Activated CD4-positive, CD25-positive, alpha-beta regulatory T cell treated with anti-CD3 and anti-CD28 coated beads, Interleukin-2, amount 50 U/mL, for 24 hours (primary cell): Measurements from ENCODE around the gene HLCS.

ENCODE experiments used
- ATAC-seq, 2 donors: fragments of 150-1000 bp; cut with Tn5 transposase; one replicate each; pipeline ENCODE4 v1.10.0; 2021; ENCODE audit warnings: mild to moderate bottlenecking in 1 of 2, moderate library complexity in 1 of 2

The HLCS gene

DNA sequence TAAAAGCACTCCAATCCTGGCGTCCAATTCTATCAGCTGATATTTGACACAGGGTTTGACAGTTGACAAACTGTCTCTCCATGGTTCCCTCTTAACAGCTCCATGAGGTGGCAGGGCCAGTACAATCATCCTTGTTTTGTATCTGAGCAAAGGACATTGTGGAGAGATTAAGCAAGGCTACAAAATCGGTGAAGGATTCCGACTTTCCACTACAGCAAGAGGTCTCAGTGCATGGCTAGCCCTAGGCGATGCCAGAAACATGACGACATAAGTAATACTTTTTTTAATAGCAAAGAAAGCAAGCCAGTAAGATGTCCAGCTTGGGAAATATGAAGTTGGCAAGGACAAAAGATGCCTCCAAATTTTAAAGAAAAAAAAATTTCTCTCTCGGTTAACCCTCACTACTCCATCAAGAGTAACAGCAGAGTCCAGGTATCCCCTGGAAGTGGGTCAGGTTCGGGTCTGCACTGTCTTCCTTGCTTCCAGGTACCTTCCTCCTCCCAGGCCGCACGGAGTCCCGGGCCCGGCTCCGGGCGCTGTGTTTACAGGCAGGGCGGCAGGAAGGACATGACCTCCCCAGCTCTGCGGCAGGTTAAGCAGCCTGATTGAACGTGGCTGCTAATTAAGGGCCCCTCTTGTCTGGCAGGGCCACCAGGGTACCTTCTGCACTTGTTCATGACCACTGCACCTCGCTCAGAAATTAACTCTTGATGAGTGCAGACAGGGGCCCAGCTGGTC is 161.4 kb downstream of the HLCS start:
- ATAC-seq: no peak

DNA sequence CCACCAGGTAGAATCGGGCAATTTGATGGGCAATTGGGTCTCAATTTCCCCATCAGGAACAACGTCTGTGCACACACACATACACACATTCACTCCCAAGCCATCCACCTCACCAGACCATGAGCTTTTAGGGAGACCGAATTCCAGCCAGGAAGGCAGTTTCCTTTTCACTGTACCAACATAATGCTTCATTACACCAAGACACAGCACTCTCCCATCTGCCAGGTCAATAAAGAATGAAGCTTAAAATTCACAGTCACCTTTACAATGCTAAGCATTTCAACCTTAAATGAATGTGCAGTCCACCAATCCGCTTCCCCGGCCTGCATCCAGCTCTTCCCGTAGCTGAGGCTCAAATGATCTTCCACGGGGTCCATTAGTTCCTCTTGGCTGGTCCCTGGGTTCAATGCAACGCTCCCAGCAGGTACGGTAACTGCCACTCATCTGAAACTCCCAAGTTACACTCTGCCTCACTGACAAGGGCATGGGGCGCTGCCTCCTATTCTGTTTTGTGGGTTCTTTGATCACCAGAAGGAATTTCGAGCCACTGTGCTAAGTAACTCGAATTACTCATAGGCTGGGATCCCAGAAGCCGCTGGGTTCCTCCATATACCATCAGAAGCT is 162.5 kb downstream of the HLCS start:
- no peak for ATAC-seq

- no peak for ATAC-seq
These were observed 163.3 kb downstream of the HLCS start for GRCh38 chr21:36803051-36803645.

GRCh38 chr21:36800734-36801133 is 165.7 kb downstream of the HLCS start:
- no peak for ATAC-seq

GRCh38 chr21:36799869-36800268 is 166.6 kb downstream of the HLCS start:
- ATAC-seq: no peak

DNA sequence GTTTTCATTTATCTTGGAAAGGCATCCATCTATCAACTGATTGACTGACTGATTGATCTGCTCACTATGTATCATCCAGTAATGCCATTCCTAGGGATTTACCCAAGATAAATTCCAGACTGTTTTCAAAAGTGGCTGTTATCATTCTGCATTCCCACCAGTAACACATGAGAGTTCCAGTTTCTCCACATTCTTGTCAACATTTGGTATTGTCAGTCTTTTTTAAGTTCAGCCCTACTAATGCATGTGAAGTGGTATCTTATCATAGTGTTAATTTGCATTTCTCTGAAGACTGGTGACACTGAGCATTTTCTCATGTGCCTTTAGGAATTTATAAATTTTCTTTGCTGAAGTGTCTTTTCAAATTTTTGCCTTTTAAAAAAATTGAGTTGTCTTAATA is 168.0 kb downstream of the HLCS start:
- no peak for ATAC-seq

- ATAC-seq: no peak
These were observed 170.4 kb downstream of the HLCS start for GRCh38 chr21:36796070-36796469.

DNA sequence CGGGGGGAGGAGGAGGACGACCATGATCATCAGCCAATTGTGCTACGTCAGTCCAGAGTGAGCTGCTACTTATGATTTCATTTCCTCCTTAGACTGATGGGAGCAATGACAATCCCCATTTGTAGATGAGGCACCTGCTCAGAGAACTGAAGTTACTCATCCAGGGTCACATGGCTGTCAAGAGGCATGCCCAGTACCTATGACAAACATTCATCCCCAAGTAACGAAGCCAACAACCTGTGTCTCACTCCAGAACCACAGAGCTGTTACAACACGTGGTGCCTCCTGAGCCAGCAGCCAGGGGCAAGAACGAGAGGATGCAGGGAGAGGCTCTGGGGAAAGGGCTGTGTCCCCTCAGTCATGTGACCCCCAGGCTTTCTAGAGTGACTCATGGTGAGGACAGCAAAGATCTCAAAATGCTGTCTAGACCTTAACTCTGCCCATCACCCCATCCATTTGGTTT is 173.9 kb downstream of the HLCS start:
- ATAC-seq: peak; percentile 87 to 88

DNA sequence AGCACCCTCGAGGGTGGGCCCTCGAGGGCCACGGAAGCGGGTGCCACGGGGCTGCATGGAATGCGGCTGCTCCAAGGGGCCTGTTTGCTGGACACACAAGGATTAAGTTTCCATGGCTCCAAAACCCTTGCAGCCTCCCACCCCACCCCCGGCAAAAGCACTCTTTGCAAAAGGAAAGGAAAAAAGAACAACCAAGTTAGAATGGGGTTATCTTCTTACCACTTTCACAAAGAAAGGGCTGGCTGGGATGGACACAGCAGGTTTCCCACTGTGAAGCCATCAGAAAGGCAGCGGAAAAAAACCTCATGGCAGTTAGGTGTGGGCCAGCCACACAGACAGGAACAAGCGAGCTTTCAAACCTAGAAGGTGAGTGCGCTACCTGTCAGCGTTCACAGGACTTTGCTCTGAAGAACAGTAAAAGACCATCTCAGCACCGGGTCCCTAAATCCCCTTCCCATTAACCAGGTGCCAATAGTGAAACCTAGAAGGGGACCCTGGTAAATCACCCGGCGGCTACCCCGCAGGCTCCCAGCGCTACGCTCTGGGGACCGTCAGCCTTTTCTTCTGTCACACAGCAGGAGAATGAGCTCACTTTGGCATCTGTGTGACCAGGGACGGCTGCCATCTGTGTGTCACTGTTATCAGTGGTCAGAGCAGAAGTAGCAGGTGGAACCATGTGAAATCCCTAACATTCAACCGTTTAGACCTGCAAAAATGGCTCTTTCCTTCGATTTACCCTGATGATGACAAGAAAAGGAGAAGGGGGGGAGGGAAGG is 174.6 kb downstream of the HLCS start:
- ATAC-seq: peak in 1 of 2 donors; percentile 14

DNA sequence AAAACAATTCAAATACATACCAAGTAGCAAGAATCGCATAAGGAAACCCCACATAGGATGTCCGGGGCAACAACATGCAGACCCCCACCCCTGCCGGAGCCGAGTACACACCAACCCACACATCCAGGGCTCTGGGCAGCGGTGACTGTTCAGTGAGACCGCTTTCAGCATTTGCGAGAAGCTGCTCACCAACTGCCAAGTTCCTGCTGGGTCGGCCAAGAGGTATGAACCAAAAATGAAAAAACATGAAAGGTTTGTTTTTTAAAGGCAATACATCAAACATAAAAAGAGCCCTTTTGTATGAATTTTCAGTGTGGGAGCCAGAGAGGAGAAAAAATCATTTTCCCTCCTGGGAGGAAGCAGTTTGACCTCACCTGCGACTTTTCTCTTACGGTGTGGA is 175.3 kb downstream of the HLCS start:
- no peak for ATAC-seq

DNA sequence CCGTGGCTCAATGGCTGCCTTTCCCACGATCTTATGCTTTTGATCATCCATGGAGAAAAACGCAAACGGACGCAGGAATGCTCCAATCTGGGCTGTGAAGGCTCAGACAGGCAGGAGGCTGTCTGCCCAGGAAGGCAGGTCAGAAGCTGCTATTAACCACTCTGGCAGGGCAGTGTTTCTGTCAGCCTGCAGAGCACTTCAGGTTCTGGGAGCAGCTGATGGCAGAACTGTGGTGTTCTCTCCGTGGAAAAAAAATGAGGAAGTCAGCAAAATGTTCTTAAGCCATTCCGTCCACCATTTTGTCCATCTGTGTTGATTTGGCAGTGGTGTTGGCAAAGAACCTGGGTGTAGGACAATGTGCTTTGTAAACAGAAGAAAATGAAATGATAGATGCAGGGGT is 175.9 kb downstream of the HLCS start:
- ATAC-seq: no peak

- ATAC-seq: no peak
These were observed 178.3 kb downstream of the HLCS start for GRCh38 chr21:36788120-36788638.

DNA sequence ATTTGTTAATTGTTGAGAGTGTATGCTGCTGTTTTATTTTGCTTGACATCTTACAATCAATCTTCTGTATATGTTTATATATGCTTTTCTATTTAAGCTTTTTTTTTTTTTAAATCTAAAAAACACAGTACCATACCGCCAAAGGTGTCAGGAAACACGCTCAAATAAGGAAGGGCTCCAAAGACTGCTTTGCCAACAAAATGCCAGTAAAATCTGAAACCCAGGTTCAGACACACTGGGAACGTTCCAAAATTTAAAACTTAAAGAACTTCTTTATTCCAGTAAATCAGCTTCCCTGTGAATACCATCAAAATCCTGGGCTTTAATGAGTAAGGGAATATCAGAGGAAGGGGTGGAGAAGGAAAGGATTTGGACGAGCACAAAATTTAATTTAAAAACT is 180.3 kb downstream of the HLCS start:
- no peak for ATAC-seq

- no peak for ATAC-seq
These were observed 180.9 kb downstream of the HLCS start for GRCh38 chr21:36785615-36786014.

DNA sequence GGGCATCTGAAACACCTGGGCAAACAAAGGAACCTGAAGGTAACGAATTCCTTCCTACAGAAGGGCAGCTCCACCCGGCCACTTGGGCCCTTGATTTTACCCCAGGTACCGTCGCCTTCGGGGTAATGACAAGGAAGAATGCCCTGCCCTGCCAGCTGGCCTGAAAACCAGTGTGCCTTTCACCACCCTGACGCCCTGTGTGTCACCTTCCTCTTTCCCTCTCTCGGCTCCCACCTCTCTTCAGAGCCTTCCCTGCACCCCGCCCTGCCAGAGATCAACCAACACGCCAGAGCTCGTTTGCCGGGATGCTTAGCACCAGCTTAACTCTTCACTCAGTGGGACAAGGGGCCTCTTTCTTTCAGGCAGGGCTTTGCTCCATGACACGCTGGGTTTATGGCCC is 181.5 kb downstream of the HLCS start:
- no peak for ATAC-seq

- no peak for ATAC-seq
These were observed 182.7 kb downstream of the HLCS start for GRCh38 chr21:36783612-36784374.

GRCh38 chr21:36780861-36781260 is 185.6 kb downstream of the HLCS start:
- no peak for ATAC-seq

GRCh38 chr21:36776981-36777617 is 189.4 kb downstream of the HLCS start:
- ATAC-seq: no peak

DNA sequence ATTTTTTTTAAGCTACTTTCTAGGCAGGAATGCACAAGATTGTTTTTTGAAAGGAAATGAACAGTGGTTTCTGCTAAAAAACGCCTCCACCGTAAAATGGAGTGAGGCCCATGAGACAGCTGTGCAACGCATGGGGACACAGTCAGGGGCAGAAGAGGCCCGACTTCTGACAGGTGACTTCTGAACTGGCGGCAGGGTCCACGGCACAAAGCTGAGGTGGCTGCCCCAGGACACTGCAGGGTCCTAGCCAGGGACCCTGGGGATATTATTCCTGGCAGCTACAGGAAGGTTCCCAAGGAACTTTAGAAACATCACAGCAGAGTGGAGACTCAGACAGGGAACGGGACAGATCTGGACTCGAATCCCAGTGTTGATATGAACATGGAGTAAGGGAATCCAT is 192.5 kb downstream of the HLCS start:
- ATAC-seq: no peak

GRCh38 chr21:36773117-36773516 is 193.4 kb downstream of the HLCS start:
- ATAC-seq: no peak

GRCh38 chr21:36769051-36769839 is 197.2 kb downstream of the HLCS start:
- no peak for ATAC-seq
